Neural cell (in vitro differentiated cells): Measurements from ENCODE around the gene MAPK10. TPM values are rescaled to one million over a fixed set of nuclear protein-coding genes. Genes with fewer than 3 reads are reported as not detected.

Source experiments
- H2AFZ ChIP-seq: fragments of 200-600, 300-800 bp; sonication (generic), shearing (Covaris generic); 2 replicates; pipeline ENCODE4 v1.6.0; 2014; ENCODE audit warnings: low read depth, mild to moderate bottlenecking, antibody characterized with exemption, low read length, moderate library complexity
- H3F3A ChIP-seq: fragments of 200-600 bp; shearing (Covaris generic); 2 replicates; pipeline ENCODE4 v1.6.1; 2016; ENCODE audit warnings: mild to moderate bottlenecking, moderate library complexity, mixed read lengths, antibody characterized with exemption, low read length; ENCODE audit not compliant: insufficient read depth, poor library complexity, severe bottlenecking
- H3K27ac ChIP-seq: fragments of 200-600, 300-800 bp; sonication (generic), shearing (Covaris generic); 2 replicates; pipeline ENCODE4 v1.5.1; 2014; ENCODE audit warnings: mild to moderate bottlenecking, low read length, moderate library complexity
- H3K27me3 ChIP-seq: fragments of 300-800, 200-600 bp; sonication (generic), shearing (Covaris generic); 2 replicates; pipeline ENCODE4 v1.6.0; 2014; ENCODE audit warnings: mild to moderate bottlenecking, low read depth, low read length, moderate library complexity; ENCODE audit not compliant: insufficient read depth
- H3K36me3 ChIP-seq: fragments of 300-800, 200-600 bp; sonication (generic), shearing (Covaris generic); 2 replicates; pipeline ENCODE4 v1.5.1; 2014; ENCODE audit warnings: mild to moderate bottlenecking, antibody characterized with exemption, low read length, moderate library complexity; ENCODE audit not compliant: insufficient read depth
- H3K4me2 ChIP-seq: fragments of 300-800, 200-600 bp; sonication (generic), shearing (Covaris generic); 2 replicates; pipeline ENCODE4 v1.6.0; 2014; ENCODE audit warnings: mild to moderate bottlenecking, low read length
- H3K4me3 ChIP-seq: fragments of 300-800, 200-600 bp; sonication (generic), shearing (Covaris generic); 2 replicates; pipeline ENCODE4 v1.5.1; 2014; ENCODE audit warnings: mild to moderate bottlenecking, low read length, moderate library complexity
- H3K79me2 ChIP-seq: fragments of 200-600 bp; shearing (Covaris generic); replicated peaks from 2 replicates; pipeline ENCODE4 v1.6.0; 2014; ENCODE audit warnings: mild to moderate bottlenecking, low read length, moderate library complexity; ENCODE audit not compliant: insufficient read depth
- H3K9ac ChIP-seq: fragments of 300-800, 200-600 bp; sonication (generic), shearing (Covaris generic); 2 replicates; pipeline ENCODE4 v1.6.1; 2016; ENCODE audit warnings: mild to moderate bottlenecking, low read length, mixed read lengths
- H3K9me2 ChIP-seq: fragments of 200-600 bp; shearing (Covaris generic); 2 replicates; pipeline ENCODE4 v1.6.1; 2016; ENCODE audit warnings: mild to moderate bottlenecking, low read length, mixed read lengths; ENCODE audit not compliant: insufficient read depth
- H3K9me3 ChIP-seq: fragments of 200-600, 300-800 bp; sonication (generic), shearing (Covaris generic); 2 replicates; pipeline ENCODE4 v1.6.1; 2016; ENCODE audit warnings: mild to moderate bottlenecking, mixed run types, low read length, moderate library complexity, mixed read lengths
- H4K20me1 ChIP-seq: fragments of 200-600 bp; shearing (Covaris generic); 2 replicates; pipeline ENCODE4 v1.6.1; 2016; ENCODE audit warnings: mild to moderate bottlenecking, mixed run types; ENCODE audit not compliant: insufficient read depth
- CTCF ChIP-seq: fragments of 450-650 bp; IDR thresholded peaks from 2 replicates; pipeline ENCODE4 v1.5.1; 2014; ENCODE audit warnings: antibody characterized with exemption, mild to moderate bottlenecking, moderate library complexity; ENCODE audit not compliant: poor library complexity, severe bottlenecking
- EP300 ChIP-seq: fragments of 450-650 bp; conservative IDR thresholded peaks from 2 replicates; pipeline ENCODE4 v1.6.1; 2014; ENCODE audit warnings: antibody characterized with exemption, mild to moderate bottlenecking, moderate library complexity; ENCODE audit not compliant: poor library complexity, severe bottlenecking
- MXI1 ChIP-seq: fragments of 450-650 bp; conservative IDR thresholded peaks from 2 replicates; pipeline ENCODE4 v1.6.1; 2014; ENCODE audit warnings: antibody characterized with exemption, mild to moderate bottlenecking; ENCODE audit not compliant: poor library complexity, severe bottlenecking
- POLR2AphosphoS5 ChIP-seq: IDR thresholded peaks from 2 replicates; pipeline ENCODE4 v1.6.1; 2012
- RAD21 ChIP-seq: fragments of 450-650 bp; conservative IDR thresholded peaks from 2 replicates; pipeline ENCODE4 v1.6.1; 2014; ENCODE audit warnings: antibody characterized with exemption, mild to moderate bottlenecking, moderate library complexity
- REST ChIP-seq: IDR thresholded peaks from 2 replicates; pipeline ENCODE4 v1.6.1; 2012; ENCODE audit warnings: borderline replicate concordance
- SMC3 ChIP-seq: fragments of 450-650 bp; conservative IDR thresholded peaks from 2 replicates; pipeline ENCODE4 v1.6.1; 2014; ENCODE audit warnings: antibody characterized with exemption, mild to moderate bottlenecking, moderate library complexity; ENCODE audit not compliant: poor library complexity
- TAF1 ChIP-seq: IDR thresholded peaks from 2 replicates; pipeline ENCODE4 v1.6.1; 2012; ENCODE audit warnings: low read depth
- polyA plus RNA-seq: library from polyadenylated mRNA; depleted of rRNA; stranded (reverse); fragments of >200 nt; gene quantifications from 2 replicates; pipeline ENCODE4 v1.2.3, GENCODE V29; 2014

MAPK10 gene
- polyA plus RNA-seq, 1 donor from 2014 or later, result 91.9 TPM

- Histone ChIP-seq H3K4me2 (no peak overlapping the region), H3K4me3 (no peak overlapping the region), H3K79me2 (no peaks in the 10 kb centered on the region), H4K20me1 (no peaks in the 10 kb centered on the region), H2AFZ (no peak overlapping the region), H3K27ac (no peak overlapping the region), H3K9me2 (no peaks in the 10 kb centered on the region), H3K9ac (no peak overlapping the region), H3K27me3 (no peaks in the 10 kb centered on the region), H3K36me3 (no peaks in the 10 kb centered on the region), H3F3A (no peaks in the 10 kb centered on the region), H3K9me3 (peaks cover 5% of the 10 kb centered on the region)
- TF ChIP-seq CTCF (no peak), POLR2AphosphoS5 (no peak), RAD21 (no peak), TAF1 (no peak), MXI1 (no peak)
Observed at GRCh38 chr4:86242677-86243076, 117.2 kb downstream of the MAPK10 start.

- H3K27ac ChIP-seq, result no peak overlapping the region
- H3K79me2 ChIP-seq, result peaks cover 4% of the 10 kb centered on the region
Observed at GRCh38 chr4:86235549-86235948, 124.3 kb downstream of the MAPK10 start.

More at GRCh38 chr4:86235549-86235948, 124.3 kb downstream of the MAPK10 start:
- no peak overlapping the region for H3K4me2 ChIP-seq
- no peaks in the 10 kb centered on the region for H4K20me1 ChIP-seq
- peaks cover 3% of the 10 kb centered on the region for H3K36me3 ChIP-seq
- TF ChIP-seq SMC3 (no peak), CTCF (no peak), REST (no peak), MXI1 (no peak), EP300 (no peak), POLR2AphosphoS5 (no peak)
- no peaks in the 10 kb centered on the region for H3K9me2 ChIP-seq
- no peaks in the 10 kb centered on the region for H3K27me3 ChIP-seq
- no peak overlapping the region for H2AFZ ChIP-seq
- peaks cover 1% of the 10 kb centered on the region for H3K9me3 ChIP-seq
- no peak overlapping the region for H3K4me3 ChIP-seq
- H3K9ac ChIP-seq, result no peak overlapping the region
- H3F3A ChIP-seq, result no peaks in the 10 kb centered on the region
